Pancreas (tissue), 10 donors: ENCODE data around the gene PPP1R14D. TPM values are rescaled to one million over a fixed set of nuclear protein-coding genes. Genes with fewer than 3 reads are reported as not detected.

ENCODE experiments used
- ATAC-seq, 4 donors: fragments of 200-7000 bp; cut with Tn5 transposase; one replicate each; pipeline versions ENCODE4 v1.8.0 to v1.9.1; 2020; ENCODE audit warnings: mild to moderate bottlenecking in 4 of 4, moderate library complexity in 4 of 4
- DNase-seq, 6 donors: peaks; one replicate each; pipeline ENCODE4 v3.0.0-alpha.2; 2020
- FAIRE-seq: peaks from 2 replicates; lab custom pipeline; 2012; peaks lifted over from hg19 to GRCh38; lab: Jason Lieb, UNC
- H3K27ac ChIP-seq, 4 donors: fragments of 200-600 bp; sonication (generic); 1 replicate in 3 of 4; 2 replicates in 1 of 4; pipeline versions ENCODE4 v1.5.0 to v1.8.0; 2020
- H3K27me3 ChIP-seq, 4 donors: fragments of 200-600 bp; one replicate each; pipeline ENCODE4 v1.8.0; 2021
- H3K36me3 ChIP-seq, 3 donors: fragments of 200-600 bp; sonication (generic) in 1 of 3; one replicate each; pipeline versions ENCODE4 v1.5.0 to v1.8.0; 2020 to 2021
- H3K4me1 ChIP-seq, 3 donors: fragments of 200-600 bp; one replicate each; pipeline ENCODE4 v1.8.0; 2021
- H3K4me3 ChIP-seq, 4 donors: fragments of 200-600 bp; sonication (generic) in 2 of 4; one replicate each; pipeline versions ENCODE4 v1.5.0 to v1.8.0; 2020 to 2021
- H3K9me3 ChIP-seq, 4 donors: fragments of 200-600 bp; one replicate each; pipeline ENCODE4 v1.8.0; 2021
- WGBS, 2 donors: extraction: QIAGEN DNeasy Blood & Tissue Kit; methylation state at CpG; one replicate each; pipeline ENCODE4 v1.1.7; 2013; 5-methylcytosine and 5-hydroxymethylcytosine counted together
- intact Hi-C, 3 donors: fragments of 100-400 bp; cut with DNase I; formaldehyde crosslinking; loops; one replicate each; pipeline versions ENCODE4 v1.11.1 to v1.14.2; 2022
- polyA plus RNA-seq, 2 donors: library from polyadenylated mRNA; stranded (reverse); fragments of 200-250 nt; gene quantifications; one replicate each; pipeline ENCODE4 v1.2.3, GENCODE V29; 2013
- total RNA-seq, 6 donors: library from RNA; stranded (reverse); fragmentation: NEBNext Ultra II Directional in 4 of 6; extraction: Animal tissue kit (Norgen Biotek cat#: 25700) in 4 of 6; gene quantifications; one replicate each; pipeline versions ENCODE4 v1.2.1 to v1.2.4, GENCODE V29; 2021 to 2023
- TF ChIP-seq, protein P1 (sequence below), 4 donors: fragments of 200-600 bp; sonication (generic) in 3 of 4; IDR thresholded peaks; one replicate each; pipeline versions ENCODE4 v1.5.0 to v1.8.0; 2021; ENCODE audit warnings: antibody characterized with exemption in 4 of 4
- donor health status: healthy with polysubstance abuse.
- donor health status: DM: no; HTN: no; CAD: no; lungs with moderate emphysema.
- donor health status: DM: no; HTN: no; CAD: no.
- donor health status: control.
- donor health status: control.
- donor health status: Bipolar disorder and iron deficiency.
- donor health status: DM: yes; HTN: yes; CAD: no.
- donor health status: DM: no; HTN: no; CAD: no.
- donor health status: DM: no; HTN: no; CAD: no.
- donor health status: DM: yes; HTN: yes; CAD: no.

The PPP1R14D gene
- total and polyA plus RNA-seq, 8 donors, result 0.23 to 2.6 (median 0.55) TPM; not detected in 4

DNA sequence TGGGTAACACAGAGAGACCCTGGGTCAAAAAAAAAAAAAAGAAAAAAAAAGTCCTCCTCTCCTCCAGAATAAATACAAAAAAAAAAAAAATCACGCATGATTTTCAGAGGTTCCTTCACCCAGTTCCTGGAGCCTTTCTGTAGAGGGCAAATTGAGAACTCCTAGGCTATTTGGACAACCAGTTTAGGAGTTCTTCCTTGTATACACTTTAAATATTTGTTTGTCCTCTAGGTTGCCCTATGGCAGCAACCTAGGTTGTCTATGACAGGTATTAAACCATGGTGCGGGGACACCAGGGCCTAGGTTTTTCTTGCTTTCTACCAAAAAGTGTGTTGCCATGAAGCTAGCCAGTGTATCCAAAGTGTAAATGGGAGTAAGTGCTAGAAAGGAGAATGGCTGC, 25.4 kb downstream of the PPP1R14D start:
- Histone ChIP-seq H3K4me1 (peaks cover 1 to 9% (median 3%) of the 10 kb centered on the region in 3 donors), H3K4me3 (no peak overlapping the region), H3K36me3 (no peaks in the 10 kb centered on the region), H3K27me3 (no peaks in the 10 kb centered on the region), H3K9me3 (no peaks in the 10 kb centered on the region), H3K27ac (no peak overlapping the region)
- intact Hi-C loops, result no loop called here
- no peak for FAIRE-seq
- ATAC-seq, result no peak
- TF ChIP-seq, protein P1, sequence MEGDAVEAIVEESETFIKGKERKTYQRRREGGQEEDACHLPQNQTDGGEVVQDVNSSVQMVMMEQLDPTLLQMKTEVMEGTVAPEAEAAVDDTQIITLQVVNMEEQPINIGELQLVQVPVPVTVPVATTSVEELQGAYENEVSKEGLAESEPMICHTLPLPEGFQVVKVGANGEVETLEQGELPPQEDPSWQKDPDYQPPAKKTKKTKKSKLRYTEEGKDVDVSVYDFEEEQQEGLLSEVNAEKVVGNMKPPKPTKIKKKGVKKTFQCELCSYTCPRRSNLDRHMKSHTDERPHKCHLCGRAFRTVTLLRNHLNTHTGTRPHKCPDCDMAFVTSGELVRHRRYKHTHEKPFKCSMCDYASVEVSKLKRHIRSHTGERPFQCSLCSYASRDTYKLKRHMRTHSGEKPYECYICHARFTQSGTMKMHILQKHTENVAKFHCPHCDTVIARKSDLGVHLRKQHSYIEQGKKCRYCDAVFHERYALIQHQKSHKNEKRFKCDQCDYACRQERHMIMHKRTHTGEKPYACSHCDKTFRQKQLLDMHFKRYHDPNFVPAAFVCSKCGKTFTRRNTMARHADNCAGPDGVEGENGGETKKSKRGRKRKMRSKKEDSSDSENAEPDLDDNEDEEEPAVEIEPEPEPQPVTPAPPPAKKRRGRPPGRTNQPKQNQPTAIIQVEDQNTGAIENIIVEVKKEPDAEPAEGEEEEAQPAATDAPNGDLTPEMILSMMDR (IDR thresholded peaks at IDR 0.05), result no peak
- WGBS, 2 donors, result 79 to 83% methylated on average over 2 of the region's 2 CpGs
- no peak for DNase-seq

DNA sequence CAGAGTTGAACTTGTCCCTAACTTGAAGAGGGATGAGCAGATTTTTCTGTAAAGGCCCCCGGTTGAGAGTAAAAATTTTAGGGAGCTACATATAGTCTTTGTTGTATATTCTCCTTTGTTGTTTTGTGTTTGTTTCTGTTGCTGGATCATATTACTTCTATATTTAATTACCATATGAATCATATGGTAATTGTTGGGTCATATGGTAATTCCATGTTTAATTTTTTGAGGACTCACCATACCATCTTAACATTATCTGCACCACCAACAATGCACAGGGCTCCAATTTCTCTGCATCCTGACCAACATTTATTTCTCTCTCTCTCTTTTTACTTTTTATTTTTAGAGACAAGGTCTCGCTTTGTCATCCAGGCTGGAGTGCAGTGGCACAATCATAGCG, 29.0 kb downstream of the PPP1R14D start:
- no peak for ATAC-seq
- H3K4me1 ChIP-seq, result peaks cover 0 to 3% (median under 1%) of the 10 kb centered on the region in 3 donors
- DNase-seq, result no peak
- no peak overlapping the region for H3K4me3 ChIP-seq
- H3K27ac ChIP-seq, result no peak overlapping the region
- no peak for FAIRE-seq
- intact Hi-C loops, result no loop called here
- H3K9me3 ChIP-seq, result no peaks in the 10 kb centered on the region
- WGBS, 2 donors, result 90 to 97% methylated on average over 3 of the region's 3 CpGs
- no peaks in the 10 kb centered on the region for H3K36me3 ChIP-seq
- H3K27me3 ChIP-seq, result no peaks in the 10 kb centered on the region
- TF ChIP-seq, protein P1 (IDR thresholded peaks at IDR 0.05), result no peak

DNA sequence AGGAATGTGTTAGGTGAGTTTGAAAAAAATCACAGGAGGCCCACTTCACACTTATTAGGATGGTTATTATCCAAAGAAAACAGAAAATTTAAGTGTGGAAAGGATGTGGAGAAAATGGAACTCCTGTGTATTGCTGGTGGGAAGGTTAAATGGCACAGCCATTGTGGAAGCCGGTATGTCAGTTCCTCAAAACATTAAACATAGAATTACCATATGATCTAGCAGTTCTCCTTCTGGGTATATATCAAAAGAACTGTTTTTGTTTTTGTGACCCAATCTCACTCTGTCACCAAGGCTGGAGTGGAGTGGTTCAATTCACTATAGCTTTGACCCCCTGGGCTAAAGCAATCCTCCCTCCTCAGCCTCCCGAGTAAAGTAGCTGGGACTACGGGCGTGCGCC, 32.0 kb downstream of the PPP1R14D start:
- Histone ChIP-seq H3K27ac (peak overlapping the region in 1 of 4 donors; percentile 10), H3K36me3 (no peaks in the 10 kb centered on the region), H3K9me3 (no peaks in the 10 kb centered on the region), H3K4me1 (peaks cover 4 to 14% (median 14%) of the 10 kb centered on the region in 3 donors), H3K4me3 (no peak overlapping the region), H3K27me3 (no peaks in the 10 kb centered on the region)
- intact Hi-C loops, result no loop called here
- TF ChIP-seq, protein P1 (IDR thresholded peaks at IDR 0.05), result no peak
- WGBS, 2 donors, result 93 to 98% methylated on average over 5 of the region's 5 CpGs
- ATAC-seq, result no peak
- FAIRE-seq, result no peak
- DNase-seq, result no peak

DNA sequence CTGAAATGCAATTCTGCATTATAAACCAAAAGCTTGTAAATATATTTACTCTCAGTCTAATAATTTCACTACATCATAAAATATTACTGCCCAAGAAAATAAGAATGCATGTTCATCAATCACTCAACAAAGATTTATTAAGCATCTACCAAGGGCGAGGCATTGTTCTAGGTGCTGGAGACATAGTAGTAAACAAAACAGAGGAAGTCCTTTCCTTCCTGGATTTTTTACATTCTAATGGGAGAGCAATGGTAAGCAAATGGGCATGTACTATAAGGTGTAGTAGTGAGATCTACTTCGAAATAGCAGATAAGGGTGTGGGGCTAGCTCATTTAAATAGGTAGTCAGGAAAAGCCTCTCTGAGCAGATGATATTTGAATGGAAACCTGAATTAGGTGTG, 32.5 kb downstream of the PPP1R14D start:
- no peaks in the 10 kb centered on the region for H3K9me3 ChIP-seq
- DNase-seq, result no peak
- no peaks in the 10 kb centered on the region for H3K27me3 ChIP-seq
- FAIRE-seq, result no peak
- TF ChIP-seq, protein P1 (IDR thresholded peaks at IDR 0.05), result no peak
- H3K4me3 ChIP-seq, result no peak overlapping the region
- peak in 1 of 4 donors; percentile 15 for ATAC-seq
- WGBS, 2 donors, result 60 to 75% methylated on average over 2 of the region's 2 CpGs
- intact Hi-C loops, result no loop called here
- H3K36me3 ChIP-seq, result no peaks in the 10 kb centered on the region
- H3K4me1 ChIP-seq, result peaks cover 4 to 17% (median 14%) of the 10 kb centered on the region in 3 donors
- peak overlapping the region in 1 of 4 donors; percentile 10 for H3K27ac ChIP-seq

DNA sequence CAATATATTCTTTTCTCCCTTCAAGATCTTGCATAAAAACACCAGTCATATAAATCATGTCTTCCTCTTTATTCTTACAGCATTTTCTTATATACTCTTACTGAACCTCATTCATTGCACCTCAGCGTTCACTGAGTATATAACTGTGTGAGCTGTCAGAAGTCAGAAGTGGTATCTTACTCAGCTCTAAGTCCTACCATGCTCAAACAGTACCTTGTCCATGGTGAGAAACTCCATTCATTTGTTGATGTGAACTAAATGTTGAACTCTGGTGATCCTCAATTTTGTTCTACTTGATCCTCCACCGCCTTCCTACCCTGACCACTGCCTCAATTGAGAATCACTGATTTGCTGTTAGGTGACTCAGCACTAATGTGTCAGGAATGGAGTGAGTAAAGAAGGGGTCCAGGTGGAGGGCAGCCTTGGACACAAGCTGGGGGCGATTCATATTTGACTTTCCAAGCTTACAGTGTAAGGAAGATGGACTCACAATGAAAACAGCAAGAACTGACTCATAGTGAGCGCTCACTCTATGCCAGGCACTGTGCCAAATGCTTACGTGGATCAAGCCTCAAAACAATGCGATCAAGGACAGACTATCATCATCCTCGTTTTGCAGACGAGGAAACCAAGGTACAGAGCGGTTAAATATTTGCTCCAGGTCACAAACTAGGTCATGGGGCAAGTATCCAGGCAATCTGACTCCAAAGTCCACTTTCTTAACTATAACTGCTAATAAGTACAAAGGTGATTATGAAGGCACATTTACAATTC, 35.1 kb downstream of the PPP1R14D start:
- peak; percentile 48 to 80 (median 66) for DNase-seq
- Histone ChIP-seq H3K36me3 (no peaks in the 10 kb centered on the region), H3K27me3 (no peaks in the 10 kb centered on the region), H3K4me3 (no peak overlapping the region), H3K9me3 (no peaks in the 10 kb centered on the region), H3K4me1 (peaks cover 4 to 33% (median 14%) of the 10 kb centered on the region in 3 donors), H3K27ac (peak overlapping the region in 2 of 4 donors; percentile 49 to 62)
- TF ChIP-seq, protein P1 (IDR thresholded peaks at IDR 0.05), result no peak
- no peak for FAIRE-seq
- 29 to 36% methylated on average over 9 of the region's 9 CpGs for WGBS, 2 donors
- intact Hi-C loops, result no loop called here
- peak; percentile 76 to 82 (median 78) for ATAC-seq
